GM23338 (cell line): ENCODE measurements around the gene RAMP3. TPM values are rescaled to one million over a fixed set of nuclear protein-coding genes. Genes with fewer than 3 reads are reported as not detected.

Experiments
- ATAC-seq: fragments of 200-7000 bp; cut with Tn5 transposase; 3 replicates; pipeline ENCODE4 v1.9.1; 2020
- DNase-seq: peaks from one replicate; pipeline ENCODE4 v3.0.0-alpha.2; 2015; ENCODE audit warnings: low spot score
- H2AFZ ChIP-seq: fragments of 200-600 bp; sonication (generic); 2 replicates; pipeline ENCODE4 v1.8.0; 2016; ENCODE audit warnings: antibody characterized with exemption, mild to moderate bottlenecking, moderate library complexity
- H3F3A ChIP-seq: fragments of 200-600 bp; sonication (generic); replicated peaks from 2 replicates; pipeline ENCODE4 v1.8.0; 2017; ENCODE audit warnings: antibody characterized with exemption, mixed run types, low read depth
- H3K27ac ChIP-seq: fragments of 200-600 bp; sonication (generic); 2 replicates; pipeline ENCODE4 v1.6.1; 2016; ENCODE audit warnings: low read depth
- H3K27me3 ChIP-seq: fragments of 200-600 bp; sonication (generic); 2 replicates; pipeline ENCODE4 v1.8.0; 2016; ENCODE audit warnings: mild to moderate bottlenecking, mixed run types, moderate library complexity; ENCODE audit not compliant: insufficient read depth
- H3K36me3 ChIP-seq: fragments of 200-600 bp; sonication (generic); 2 replicates; pipeline ENCODE4 v1.8.0; 2016; ENCODE audit warnings: mild to moderate bottlenecking; ENCODE audit not compliant: insufficient read depth
- H3K4me1 ChIP-seq: fragments of 200-600 bp; sonication (generic); 2 replicates; pipeline ENCODE4 v1.8.0; 2016; ENCODE audit warnings: mild to moderate bottlenecking, moderate library complexity; ENCODE audit not compliant: insufficient read depth
- H3K4me2 ChIP-seq: fragments of 200-600 bp; sonication (generic); 2 replicates; pipeline ENCODE4 v1.7.1; 2017; ENCODE audit warnings: mixed run types
- H3K4me3 ChIP-seq: fragments of 200-600 bp; sonication (generic); 2 replicates; pipeline ENCODE4 v1.6.1; 2016; ENCODE audit warnings: mixed run types
- H3K79me2 ChIP-seq: fragments of 200-600 bp; sonication (generic); replicated peaks from 2 replicates; pipeline ENCODE4 v1.8.0; 2017; ENCODE audit warnings: mild to moderate bottlenecking; ENCODE audit not compliant: insufficient read depth
- H3K9me2 ChIP-seq: fragments of 200-600 bp; sonication (generic); 2 replicates; pipeline ENCODE4 v1.8.0; 2017; ENCODE audit not compliant: insufficient read depth
- H4K20me1 ChIP-seq: fragments of 200-600 bp; sonication (generic); replicated peaks from 2 replicates; pipeline ENCODE4 v1.8.0; 2017; ENCODE audit warnings: mild to moderate bottlenecking; ENCODE audit not compliant: insufficient read depth
- H3K27ac Mint-ChIP-seq: 2 replicates; pipeline ENCODE4 v1.8.0; 2020; ENCODE audit warnings: inconsistent platforms, mild to moderate bottlenecking, moderate library complexity, mixed read lengths
- H3K27me3 Mint-ChIP-seq: 3 replicates; pipeline ENCODE4 v1.8.0; 2022; ENCODE audit warnings: low read depth, mild to moderate bottlenecking, moderate library complexity, mixed read lengths, inconsistent platforms; ENCODE audit not compliant: insufficient read depth, poor library complexity
- H3K36me3 Mint-ChIP-seq: 3 replicates; pipeline ENCODE4 v1.8.0; 2021; ENCODE audit warnings: low read depth, mild to moderate bottlenecking, inconsistent platforms, moderate library complexity, mixed read lengths
- H3K4me1 Mint-ChIP-seq: 3 replicates; pipeline ENCODE4 v1.8.0; 2020; ENCODE audit warnings: mild to moderate bottlenecking, inconsistent platforms, mixed read lengths
- H3K4me3 Mint-ChIP-seq: 3 replicates; pipeline ENCODE4 v1.8.0; 2021; ENCODE audit warnings: moderate library complexity, mild to moderate bottlenecking, inconsistent platforms, mixed read lengths
- H3K9me3 Mint-ChIP-seq: 3 replicates; pipeline ENCODE4 v1.8.0; 2020; ENCODE audit warnings: moderate library complexity, mild to moderate bottlenecking, inconsistent platforms, mixed read lengths
- CREB1 ChIP-seq: fragments of 250-450 bp; sonication (Bioruptor Pico); IDR thresholded peaks from 2 replicates; pipeline ENCODE4 v1.5.0; 2020; ENCODE audit warnings: low read depth, mild to moderate bottlenecking, moderate library complexity
- CTCF ChIP-seq, 2 experiments: fragments of 200-600 bp in 1 of 2; sonication (generic) in 1 of 2; conservative IDR thresholded peaks; 2 replicates each; pipeline versions ENCODE4 v1.5.1 to v1.6.1; 2016 to 2017; ENCODE audit warnings: antibody characterized with exemption in 2 of 2, low read depth in 2 of 2, mild to moderate bottlenecking in 2 of 2, moderate library complexity in 1 of 2
- NANOG ChIP-seq: IDR thresholded peaks from 2 replicates; pipeline ENCODE4 v1.6.1; 2016; ENCODE audit warnings: antibody characterized with exemption, borderline replicate concordance
- ZNF462 ChIP-seq: fragments of 250-450 bp; sonication (Bioruptor Pico); IDR thresholded peaks from 2 replicates; pipeline ENCODE4 v1.5.0; 2020; ENCODE audit warnings: mild to moderate bottlenecking, moderate library complexity
- polyA plus RNA-seq: library from polyadenylated mRNA; unstranded; fragments of >200 nt; fragmentation: Nextera tagmentation; extraction: Ambion mirVana; gene quantifications from 2 replicates; pipeline ENCODE4 v1.2.1, GENCODE V29; 2016
- total RNA-seq: library from RNA; depleted of rRNA; stranded (reverse); fragments of >200 nt; shearing (Covaris generic); gene quantifications from 2 replicates; pipeline ENCODE4 v1.2.3, GENCODE V29; 2014

The RAMP3 gene
- total and polyA plus RNA-seq, 2 experiments from 2014 or later, result 1.1 to 4.6 TPM

GRCh38 chr7:45177801-45178200 is 20.2 kb downstream of the RAMP3 start (continued):
- TF ChIP-seq ZNF462 (CRISPR knock-in tag), result no peak

GRCh38 chr7:45178241-45179225 is 20.9 kb downstream of the RAMP3 start:
- no peaks in the 10 kb centered on the region for H3K9me3 Mint-ChIP-seq
- H3K4me2 ChIP-seq, result no peak overlapping the region
- H3K4me1 Mint-ChIP-seq, result no peaks in the 10 kb centered on the region; the same call in 2 of the 3 replicates
- no peaks in the 10 kb centered on the region; the same call in 1 of the 2 replicates for H4K20me1 ChIP-seq
- no peak overlapping the region for H3K27ac ChIP-seq
- ATAC-seq, result peak; percentile 85
- DNase-seq, result peak; percentile 57
- no peaks in the 10 kb centered on the region for H3F3A ChIP-seq
- H2AFZ ChIP-seq, result no peak overlapping the region
- H3K36me3 Mint-ChIP-seq, result no peaks in the 10 kb centered on the region; the same call in 2 of the 3 replicates
- peaks cover 5% of the 10 kb centered on the region for H3K27me3 Mint-ChIP-seq
- no peak for TF ChIP-seq NANOG
- peak; percentile 46 to 74 for TF ChIP-seq CTCF (conservative IDR thresholded peaks at IDR 0.05; ENCODE audit: low read depth in 2 of 2)
- no peak for TF ChIP-seq CREB1 (CRISPR knock-in tag)
- no peak overlapping the region for H3K4me3 Mint-ChIP-seq
- no peaks in the 10 kb centered on the region for H3K79me2 ChIP-seq
- no peak overlapping the region for H3K27ac Mint-ChIP-seq
- no peak overlapping the region for H3K4me3 ChIP-seq
- H3K4me1 ChIP-seq, result no peaks in the 10 kb centered on the region
- H3K9me2 ChIP-seq, result 0 out of 2 replicates have a peak, but pooled peaks cover 3% of the 10 kb centered on the region
- H3K27me3 ChIP-seq, result no peaks in the 10 kb centered on the region
- H3K36me3 ChIP-seq, result no peaks in the 10 kb centered on the region
